ENCODE measurements around the gene SWT1. TPM values are rescaled to one million over a fixed set of nuclear protein-coding genes. Genes with fewer than 3 reads are reported as not detected.

SWT1 gene
- total and polyA plus RNA-seq, 9 of the 15 experiments (the other 6 are each of a cell fraction or from before 2014, with no cell fraction given): 1.5 to 3.4 (median 2.3) TPM

DNA sequence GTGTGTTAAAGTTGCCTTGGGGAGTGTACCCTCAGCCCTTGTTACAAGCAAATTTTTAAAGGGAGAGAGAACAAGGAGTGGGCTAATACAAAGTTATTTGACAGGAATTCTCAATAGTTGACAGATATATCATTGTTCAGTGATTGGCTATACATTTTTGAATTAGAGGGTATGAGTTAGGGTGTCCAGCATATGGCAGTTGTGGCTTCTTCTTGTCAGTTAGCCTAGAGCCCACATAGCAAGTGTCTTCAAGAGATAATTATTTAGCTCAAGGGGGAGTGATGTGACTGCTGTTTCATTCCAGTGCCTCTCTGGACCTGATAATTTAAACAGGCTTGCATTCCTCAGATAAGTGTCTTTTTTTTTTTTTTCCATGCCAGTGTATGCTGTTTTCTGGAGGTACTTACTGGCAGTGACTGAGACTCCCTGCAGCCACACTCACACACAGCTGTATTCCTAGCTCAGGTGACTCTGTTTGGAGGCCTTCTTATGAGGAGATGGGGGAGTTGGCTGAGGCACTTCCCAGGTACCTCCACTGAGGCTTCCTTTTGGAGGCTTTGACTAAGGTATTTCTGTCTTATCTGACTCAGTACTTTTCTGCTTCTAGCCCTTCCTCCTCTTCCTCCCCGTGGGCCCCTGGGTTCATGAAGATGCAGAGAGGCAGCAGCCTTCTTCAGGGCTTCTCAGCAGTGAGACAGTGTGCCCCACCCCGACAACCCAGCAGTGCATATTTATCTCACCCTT, 127.7 kb downstream of the SWT1 start (continued):
- TF ChIP-seq HNRNPK (IDR thresholded peaks at IDR 0.05; ENCODE audit: low read depth, low read length, poor library complexity, severe bottlenecking): no peak
- TF ChIP-seq, protein P1, sequence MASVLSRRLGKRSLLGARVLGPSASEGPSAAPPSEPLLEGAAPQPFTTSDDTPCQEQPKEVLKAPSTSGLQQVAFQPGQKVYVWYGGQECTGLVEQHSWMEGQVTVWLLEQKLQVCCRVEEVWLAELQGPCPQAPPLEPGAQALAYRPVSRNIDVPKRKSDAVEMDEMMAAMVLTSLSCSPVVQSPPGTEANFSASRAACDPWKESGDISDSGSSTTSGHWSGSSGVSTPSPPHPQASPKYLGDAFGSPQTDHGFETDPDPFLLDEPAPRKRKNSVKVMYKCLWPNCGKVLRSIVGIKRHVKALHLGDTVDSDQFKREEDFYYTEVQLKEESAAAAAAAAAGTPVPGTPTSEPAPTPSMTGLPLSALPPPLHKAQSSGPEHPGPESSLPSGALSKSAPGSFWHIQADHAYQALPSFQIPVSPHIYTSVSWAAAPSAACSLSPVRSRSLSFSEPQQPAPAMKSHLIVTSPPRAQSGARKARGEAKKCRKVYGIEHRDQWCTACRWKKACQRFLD (CRISPR knock-in tag; IDR thresholded peaks at IDR 0.05): peak; percentile 93
- TF ChIP-seq SMAD4 (CRISPR knock-in tag; conservative IDR thresholded peaks at IDR 0.05): peak; percentile 87
- TF ChIP-seq CBFA2T2 (conservative IDR thresholded peaks at IDR 0.05): peak; percentile 99
- peak; percentile 75; the same call in 1 of the 2 replicates for TF ChIP-seq BRD4 (IDR thresholded peaks at IDR 0.05)
- TF ChIP-seq, protein P2, sequence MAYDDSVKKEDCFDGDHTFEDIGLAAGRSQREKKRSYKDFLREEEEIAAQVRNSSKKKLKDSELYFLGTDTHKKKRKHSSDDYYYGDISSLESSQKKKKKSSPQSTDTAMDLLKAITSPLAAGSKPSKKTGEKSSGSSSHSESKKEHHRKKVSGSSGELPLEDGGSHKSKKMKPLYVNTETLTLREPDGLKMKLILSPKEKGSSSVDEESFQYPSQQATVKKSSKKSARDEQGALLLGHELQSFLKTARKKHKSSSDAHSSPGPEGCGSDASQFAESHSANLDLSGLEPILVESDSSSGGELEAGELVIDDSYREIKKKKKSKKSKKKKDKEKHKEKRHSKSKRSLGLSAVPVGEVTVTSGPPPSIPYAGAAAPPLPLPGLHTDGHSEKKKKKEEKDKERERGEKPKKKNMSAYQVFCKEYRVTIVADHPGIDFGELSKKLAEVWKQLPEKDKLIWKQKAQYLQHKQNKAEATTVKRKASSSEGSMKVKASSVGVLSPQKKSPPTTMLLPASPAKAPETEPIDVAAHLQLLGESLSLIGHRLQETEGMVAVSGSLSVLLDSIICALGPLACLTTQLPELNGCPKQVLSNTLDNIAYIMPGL (CRISPR knock-in tag; IDR thresholded peaks at IDR 0.05): no peak
- no peak for TF ChIP-seq CHCHD3 (CRISPR knock-in tag; IDR thresholded peaks at IDR 0.05)
- peak; percentile 100 for TF ChIP-seq CBFA2T3 (IDR thresholded peaks at IDR 0.05)
- peak; percentile 83 for TF ChIP-seq DACH1 (IDR thresholded peaks at IDR 0.05; ENCODE audit: partially characterized antibody)
- TF ChIP-seq, protein P3, sequence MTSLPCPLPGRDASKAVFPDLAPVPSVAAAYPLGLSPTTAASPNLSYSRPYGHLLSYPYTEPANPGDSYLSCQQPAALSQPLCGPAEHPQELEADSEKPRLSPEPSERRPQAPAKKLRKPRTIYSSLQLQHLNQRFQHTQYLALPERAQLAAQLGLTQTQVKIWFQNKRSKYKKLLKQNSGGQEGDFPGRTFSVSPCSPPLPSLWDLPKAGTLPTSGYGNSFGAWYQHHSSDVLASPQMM (CRISPR knock-in tag; IDR thresholded peaks at IDR 0.05): no peak
- TF ChIP-seq, protein P4, sequence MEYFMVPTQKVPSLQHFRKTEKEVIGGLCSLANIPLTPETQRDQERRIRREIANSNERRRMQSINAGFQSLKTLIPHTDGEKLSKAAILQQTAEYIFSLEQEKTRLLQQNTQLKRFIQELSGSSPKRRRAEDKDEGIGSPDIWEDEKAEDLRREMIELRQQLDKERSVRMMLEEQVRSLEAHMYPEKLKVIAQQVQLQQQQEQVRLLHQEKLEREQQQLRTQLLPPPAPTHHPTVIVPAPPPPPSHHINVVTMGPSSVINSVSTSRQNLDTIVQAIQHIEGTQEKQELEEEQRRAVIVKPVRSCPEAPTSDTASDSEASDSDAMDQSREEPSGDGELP (CRISPR knock-in tag; IDR thresholded peaks at IDR 0.05; ENCODE audit: borderline replicate concordance): peak; percentile 85
- TF ChIP-seq ZNF212 (CRISPR knock-in tag; IDR thresholded peaks at IDR 0.05): no peak
- TF ChIP-seq ZKSCAN3 (CRISPR knock-in tag; IDR thresholded peaks at IDR 0.05): no peak
- peak; percentile 79 for TF ChIP-seq SP1 (CRISPR knock-in tag; IDR thresholded peaks at IDR 0.05)
- peak; percentile 59; the same call in 1 of the 2 replicates for TF ChIP-seq TCF7L2 (IDR thresholded peaks at IDR 0.05; ENCODE audit: low read depth, low read length)
- TF ChIP-seq FOXA3 (CRISPR knock-in tag; conservative IDR thresholded peaks at IDR 0.05 in 1 of 2, IDR thresholded peaks at IDR 0.05 in 1 of 2): peak in 1 of 2 experiments; percentile 71; a peak in 1 of 4 replicates
- TF ChIP-seq BRD9 (IDR thresholded peaks at IDR 0.05; ENCODE audit: low read depth, partially characterized antibody): peak; percentile 88
- 0 out of 2 replicates have a peak, but pooled peaks have one; percentile 20 for TF ChIP-seq ZSCAN32 (CRISPR knock-in tag; IDR thresholded peaks at IDR 0.05)
- peak; percentile 85 for TF ChIP-seq MTA3 (IDR thresholded peaks at IDR 0.05; ENCODE audit: borderline replicate concordance)
- TF ChIP-seq CBX3 (IDR thresholded peaks at IDR 0.05; ENCODE audit: borderline replicate concordance in 1 of 2, low read length in 2 of 2): peak in 1 of 2 experiments; percentile 83; a peak in 2 of 3 replicates
- TF ChIP-seq GABPA (tag; conservative IDR thresholded peaks at IDR 0.05; ENCODE audit: low read depth): 0 out of 2 replicates have a peak, but pooled peaks have one; percentile 35
- TF ChIP-seq ATF7 (IDR thresholded peaks at IDR 0.05): peak; percentile 59; the same call in 1 of the 2 replicates
- TF ChIP-seq ELF2 (CRISPR knock-in tag; IDR thresholded peaks at IDR 0.05): no peak
- TF ChIP-seq GABPB1 (CRISPR knock-in tag; IDR thresholded peaks at IDR 0.05): 0 out of 2 replicates have a peak, but pooled peaks have one; percentile 32
- TF ChIP-seq ZNF436 (CRISPR knock-in tag; IDR thresholded peaks at IDR 0.05): no peak
